ENCODE results near the gene GALC. TPM values are rescaled to one million over a fixed set of nuclear protein-coding genes. Genes with fewer than 3 reads are reported as not detected.

The GALC gene
- total and polyA plus RNA-seq, 12 donors: 8.3 to 330 (median 37.3) TPM

- Histone ChIP-seq H3K9me3 (replicated peaks in 1 of 3) (no peaks in the 10 kb centered on the region), H3K4me3 (no peak overlapping the region), H3K27ac (peak overlapping the region in 4 of 5 donors; percentile 32 to 45 (median 44)), H3K36me3 (replicated peaks in 1 of 2) (no peaks in the 10 kb centered on the region), H3K4me1 (replicated peaks in 1 of 2) (peaks cover 20 to 29% of the 10 kb centered on the region in 2 donors), H3K27me3 (no peaks in the 10 kb centered on the region)
- DNase-seq: no peak
- WGBS, 4 donors: 14 to 31% (median 23%) methylated on average over 1 of the region's 1 CpG
- intact Hi-C loops (cut with DNase I): no loop called here
- TF ChIP-seq CTCF (IDR thresholded peaks at IDR 0.05) (no peak), POLR2A (IDR thresholded peaks at IDR 0.05) (no peak)
Observed at GRCh38 chr14:87996291-87996592, 3.3 kb upstream of the GALC start.

- no peak overlapping the region for H3K4me3 ChIP-seq
- peak overlapping the region in 4 of 5 donors; percentile 32 to 45 (median 44) for H3K27ac ChIP-seq
- DNase-seq: peak in 3 of 7 donors; percentile 25 to 67 (median 56)
- no peaks in the 10 kb centered on the region for H3K9me3 ChIP-seq (replicated peaks in 1 of 3)
- no peak for TF ChIP-seq POLR2A (IDR thresholded peaks at IDR 0.05)
- TF ChIP-seq CTCF (IDR thresholded peaks at IDR 0.05): no peak
- peaks cover 20 to 35% of the 10 kb centered on the region in 2 donors for H3K4me1 ChIP-seq (replicated peaks in 1 of 2)
- intact Hi-C loops (cut with DNase I): no loop called here
- H3K27me3 ChIP-seq: no peaks in the 10 kb centered on the region
- no peaks in the 10 kb centered on the region for H3K36me3 ChIP-seq (replicated peaks in 1 of 2)
- 32 to 38% (median 32%) methylated on average over 6 of the region's 6 CpGs for WGBS, 4 donors
Observed at GRCh38 chr14:87995500-87996290, 2.7 kb upstream of the GALC start.

GRCh38 chr14:87994974-87995373 is 2.0 kb upstream of the GALC start:
- Histone ChIP-seq H3K9me3 (replicated peaks in 1 of 3) (no peaks in the 10 kb centered on the region), H3K4me1 (replicated peaks in 1 of 2) (peaks cover 20 to 41% of the 10 kb centered on the region in 2 donors), H3K27me3 (no peaks in the 10 kb centered on the region), H3K36me3 (replicated peaks in 1 of 2) (no peaks in the 10 kb centered on the region), H3K27ac (no peak overlapping the region), H3K4me3 (no peak overlapping the region)
- DNase-seq: no peak
- TF ChIP-seq CTCF (IDR thresholded peaks at IDR 0.05) (no peak), POLR2A (IDR thresholded peaks at IDR 0.05) (no peak)
- WGBS, 4 donors: 92 to 95% (median 92%) methylated on average over 6 of the region's 6 CpGs
- intact Hi-C loops (cut with DNase I): no loop called here

GRCh38 chr14:87992346-87992717 is 650 bp downstream of the GALC start:
- Histone ChIP-seq H3K4me1 (replicated peaks in 1 of 2) (peaks cover 20 to 41% of the 10 kb centered on the region in 2 donors), H3K27me3 (no peaks in the 10 kb centered on the region), H3K27ac (peak overlapping the region; percentile 85 to 97 (median 95)), H3K36me3 (replicated peaks in 1 of 2) (no peaks in the 10 kb centered on the region), H3K4me3 (peak overlapping the region; percentile 54 to 75 (median 66)), H3K9me3 (replicated peaks in 1 of 3) (no peaks in the 10 kb centered on the region)
- intact Hi-C loops (cut with DNase I): no loop called here
- TF ChIP-seq POLR2A (IDR thresholded peaks at IDR 0.05): no peak
- TF ChIP-seq CTCF (IDR thresholded peaks at IDR 0.05): no peak
- DNase-seq: peak in 5 of 7 donors; percentile 40 to 60 (median 46)
- WGBS, 4 donors: 4 to 31% (median 5%) methylated on average over 5 to 20 of the region's 20 CpGs

Data from adrenal gland (tissue), 12 donors.